Stimulated activated naive CD8-positive, alpha-beta T cell treated with anti-CD3 and anti-CD28 coated beads, Interleukin-15, Interleukin-2, amounts not matched to agents 100 ng/mL and 50 ng/mL, for 24 hours (primary cell): ENCODE data around the gene SEMA4D.

Source experiments
- H3K27ac Mint-ChIP-seq: one replicate; pipeline ENCODE4 v1.8.0; 2021; ENCODE audit warnings: mild to moderate bottlenecking, mixed read lengths
- H3K27me3 Mint-ChIP-seq: one replicate; pipeline ENCODE4 v1.8.0; 2021; ENCODE audit warnings: mixed read lengths
- H3K36me3 Mint-ChIP-seq: one replicate; pipeline ENCODE4 v1.8.0; 2021; ENCODE audit warnings: low read depth, mixed read lengths
- H3K4me1 Mint-ChIP-seq: one replicate; pipeline ENCODE4 v1.8.0; 2021; ENCODE audit warnings: low read depth, mixed read lengths
- H3K4me3 Mint-ChIP-seq: one replicate; pipeline ENCODE4 v1.8.0; 2021; ENCODE audit warnings: mild to moderate bottlenecking, mixed read lengths
- H3K9me3 Mint-ChIP-seq: one replicate; pipeline ENCODE4 v1.8.0; 2021; ENCODE audit warnings: mixed read lengths

Gene SEMA4D

GRCh38 chr9:89314955-89315354, 183.0 kb downstream of the SEMA4D start:
- peaks cover 83% of the 10 kb centered on the region for H3K36me3 Mint-ChIP-seq
- H3K4me3 Mint-ChIP-seq: peak overlapping the region; percentile 94
- peak overlapping the region; percentile 42 for H3K27ac Mint-ChIP-seq
- H3K9me3 Mint-ChIP-seq: no peaks in the 10 kb centered on the region
- no peaks in the 10 kb centered on the region for H3K27me3 Mint-ChIP-seq
- H3K4me1 Mint-ChIP-seq: peaks cover 82% of the 10 kb centered on the region

- Mint-ChIP-seq H3K27ac (peak overlapping the region; percentile 42), H3K27me3 (no peaks in the 10 kb centered on the region), H3K4me1 (peaks cover 80% of the 10 kb centered on the region), H3K9me3 (no peaks in the 10 kb centered on the region), H3K4me3 (peak overlapping the region; percentile 94), H3K36me3 (peaks cover 76% of the 10 kb centered on the region)
Measured at GRCh38 chr9:89313842-89314241, 184.1 kb downstream of the SEMA4D start.

- H3K36me3 Mint-ChIP-seq: peaks cover 72% of the 10 kb centered on the region
- no peaks in the 10 kb centered on the region for H3K27me3 Mint-ChIP-seq
- peaks cover 72% of the 10 kb centered on the region for H3K4me1 Mint-ChIP-seq
- H3K4me3 Mint-ChIP-seq: peak overlapping the region; percentile 94
- no peaks in the 10 kb centered on the region for H3K9me3 Mint-ChIP-seq
- peak overlapping the region; percentile 63 for H3K27ac Mint-ChIP-seq
Measured at GRCh38 chr9:89312222-89312571, 185.7 kb downstream of the SEMA4D start.

- H3K4me3 Mint-ChIP-seq: peak overlapping the region; percentile 94
- peak overlapping the region; percentile 98 for H3K27ac Mint-ChIP-seq
- H3K36me3 Mint-ChIP-seq: peaks cover 69% of the 10 kb centered on the region
- H3K4me1 Mint-ChIP-seq: peaks cover 69% of the 10 kb centered on the region
- no peaks in the 10 kb centered on the region for H3K9me3 Mint-ChIP-seq
- H3K27me3 Mint-ChIP-seq: no peaks in the 10 kb centered on the region
Measured at GRCh38 chr9:89311346-89312221, 186.3 kb downstream of the SEMA4D start.
